NK-92 (cell line): ENCODE measurements around the gene ACO2.
"Not testable (repeated sequence)": the region's sequence is repeated elsewhere in the genome, so short reads cannot be mapped to it uniquely, and the experiment has no call there.

Source experiments
- DNase-seq: peaks from one replicate; lab custom pipeline; 2025; ENCODE audit not compliant: unreplicated experiment; lab: John Stamatoyannopoulos, UW

ACO2 gene

DNA sequence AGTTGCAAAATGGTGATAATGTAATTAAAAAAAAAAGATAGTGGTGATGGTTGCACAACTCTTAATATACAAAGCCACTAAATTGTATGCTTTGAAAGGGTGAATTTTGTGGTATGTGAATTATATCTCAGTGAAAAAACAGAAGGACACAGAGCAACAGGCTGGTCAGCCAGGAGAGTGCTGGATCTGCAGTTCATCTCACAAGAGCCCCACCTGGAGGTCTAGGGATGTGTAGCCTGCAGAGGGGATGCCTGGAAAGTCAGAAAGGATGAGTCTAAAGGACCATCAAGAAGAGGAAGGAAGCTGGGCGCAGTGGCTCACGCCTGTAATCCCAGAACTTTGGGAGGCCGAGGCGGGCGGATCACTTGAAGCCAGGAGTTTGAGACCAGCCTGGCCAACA lies 66.3 kb downstream of the ACO2 start:
- DNase-seq = no peak

DNA sequence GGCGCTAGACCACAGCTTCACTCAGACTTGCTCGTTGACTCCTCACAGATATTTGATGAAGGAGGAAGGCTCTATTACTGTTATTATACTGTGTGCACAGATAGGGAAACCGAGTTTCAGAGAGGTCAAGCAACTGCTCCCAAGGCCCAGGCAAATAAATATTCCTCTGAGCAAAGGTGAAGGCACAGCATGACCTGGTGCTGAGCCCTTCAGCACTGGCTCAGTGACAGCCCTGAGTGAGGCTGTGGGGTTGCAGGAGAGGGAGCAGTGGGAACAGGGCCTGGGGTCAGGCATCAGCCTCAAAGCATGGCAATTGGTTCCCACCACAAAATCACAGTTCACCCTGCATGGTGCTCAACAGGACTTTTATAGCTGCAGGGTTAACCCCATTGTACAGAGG lies 68.3 kb downstream of the ACO2 start:
- DNase-seq = no peak

DNA sequence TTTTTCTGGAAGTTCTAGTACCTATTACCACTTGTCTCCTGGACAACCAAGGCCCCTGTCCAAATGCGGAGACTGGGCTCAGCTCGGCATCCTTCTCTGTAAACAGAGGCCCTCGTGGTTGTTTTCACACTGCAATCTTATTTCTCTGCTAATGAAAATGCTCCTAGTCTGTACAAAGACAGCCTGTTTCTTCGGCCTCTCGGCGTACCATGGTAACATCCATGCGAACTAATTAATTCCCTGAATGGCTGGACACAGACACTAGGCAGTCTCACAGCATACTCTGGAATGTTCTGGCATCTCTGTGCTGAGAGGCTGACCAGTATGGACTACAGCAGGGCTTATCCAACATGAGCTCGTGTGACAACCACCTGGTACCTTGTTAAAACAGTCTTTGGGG lies 69.7 kb downstream of the ACO2 start:
- no peak for DNase-seq

DNA sequence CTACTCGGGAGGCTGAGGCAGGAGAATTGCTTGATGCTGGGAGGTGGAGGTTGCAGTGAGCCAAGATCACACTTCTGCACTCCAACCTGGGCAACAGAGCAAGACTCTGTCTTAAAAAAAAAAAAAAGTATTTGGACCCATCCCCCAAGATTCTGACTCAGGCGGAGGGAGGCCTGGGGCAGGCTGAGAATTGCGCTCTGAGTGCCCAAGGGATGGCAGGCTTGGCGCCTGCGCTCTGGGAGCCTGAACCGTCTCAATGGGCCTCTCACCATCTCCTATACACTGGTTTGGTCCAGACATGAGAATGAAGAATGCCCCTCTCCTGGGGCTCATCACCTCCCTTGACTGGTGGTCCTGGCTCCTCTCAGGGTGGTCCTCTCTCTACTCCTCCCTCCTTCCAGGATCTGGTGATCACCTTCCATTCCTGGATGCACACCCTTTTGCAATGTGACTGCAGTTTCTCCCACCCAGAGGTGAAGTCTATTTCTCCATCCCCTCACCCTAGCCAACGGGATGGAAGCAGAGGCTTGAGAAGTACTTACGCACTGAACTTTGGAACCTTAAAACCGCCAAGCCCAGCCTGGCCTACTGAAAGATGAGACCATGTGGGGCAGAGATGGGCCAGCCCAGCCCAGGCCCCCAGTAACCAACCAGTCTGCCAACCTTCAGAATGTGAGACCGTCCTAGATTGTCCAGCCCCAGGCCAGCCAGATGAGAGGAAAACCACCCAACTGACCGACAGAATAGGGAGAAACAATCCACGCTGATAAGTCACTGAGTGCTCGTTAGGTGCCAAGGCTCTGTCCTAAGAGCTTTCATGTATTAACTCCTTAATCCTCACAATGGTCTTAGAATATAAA lies 70.5 kb downstream of the ACO2 start:
- DNase-seq = no peak

- DNase-seq = no peak
These were observed 71.0 kb downstream of the ACO2 start for GRCh38 chr22:41540006-41540315.

GRCh38 chr22:41540365-41540764 lies 71.4 kb downstream of the ACO2 start:
- no peak for DNase-seq

GRCh38 chr22:41541484-41541883 lies 72.6 kb downstream of the ACO2 start:
- no peak for DNase-seq

GRCh38 chr22:41542224-41542623 lies 73.3 kb downstream of the ACO2 start:
- no peak for DNase-seq

GRCh38 chr22:41543854-41544670 lies 75.1 kb downstream of the ACO2 start, which contains the start of gene POLR3H:
TSS of gene POLR3H (minus strand) at chr22:41544470. CDS start at chr22:41544101, 369 bp downstream.
- DNase-seq = peak; percentile 74

- DNase-seq = no peak
These were observed 76.0 kb downstream of the ACO2 start for GRCh38 chr22:41544671-41545476.

GRCh38 chr22:41548830-41549211 lies 79.9 kb downstream of the ACO2 start:
- no peak for DNase-seq

- DNase-seq = no peak
These were observed 82.1 kb downstream of the ACO2 start for GRCh38 chr22:41550952-41551491.

- no peak for DNase-seq
These were observed 83.1 kb downstream of the ACO2 start for GRCh38 chr22:41551877-41552582.

DNA sequence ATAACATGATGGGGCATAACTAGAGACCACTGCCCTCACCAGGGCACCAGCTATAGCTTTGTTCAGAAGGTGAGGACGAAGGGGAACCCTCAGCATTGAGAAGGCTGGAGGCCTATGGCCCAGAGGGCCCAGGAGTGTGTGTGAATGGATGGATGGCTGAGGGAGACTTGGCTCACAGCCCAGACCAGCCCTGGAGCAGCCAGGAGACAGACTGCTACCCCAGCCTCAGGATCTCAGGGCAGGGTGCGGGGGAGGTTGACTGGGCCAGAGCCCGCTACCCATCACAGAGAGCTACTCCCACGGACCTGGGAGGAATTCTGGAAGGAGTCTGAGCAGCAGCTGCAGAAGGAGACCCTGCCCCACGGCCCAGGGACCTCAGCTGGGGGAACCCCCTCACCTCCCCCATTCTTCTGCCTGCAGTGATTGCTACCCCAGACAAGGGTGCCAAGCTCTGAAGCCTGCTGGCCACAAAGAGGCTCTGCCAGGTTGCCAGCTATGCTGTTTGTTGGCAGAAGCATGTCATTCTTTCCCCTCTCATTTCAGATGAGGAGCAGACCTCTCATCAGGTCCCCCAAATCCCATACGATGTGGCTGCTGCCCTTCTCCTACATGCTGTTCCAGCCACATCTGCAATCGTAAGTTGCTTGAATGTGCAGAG lies 86.5 kb downstream of the ACO2 start:
- no peak for DNase-seq

DNA sequence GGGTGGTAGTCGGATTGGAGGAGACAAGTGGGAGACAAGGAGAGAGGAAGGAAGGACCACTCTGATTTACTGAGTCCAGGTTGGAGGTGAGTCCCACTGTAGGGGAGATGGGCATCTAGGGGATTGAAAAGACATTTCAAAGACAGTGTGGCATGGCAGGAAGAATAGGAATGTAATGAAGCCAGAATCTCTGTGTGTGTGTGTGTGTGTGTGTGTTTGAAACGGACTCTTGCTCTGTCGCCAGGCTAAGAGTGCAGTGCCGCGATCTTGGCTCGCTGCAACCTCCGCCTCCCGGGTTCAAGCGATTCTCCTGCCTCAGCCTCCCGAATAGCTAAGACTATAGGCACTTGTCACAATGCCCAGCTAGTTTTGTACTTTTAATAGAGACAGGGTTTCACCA lies 87.6 kb downstream of the ACO2 start:
- DNase-seq = no peak

DNA sequence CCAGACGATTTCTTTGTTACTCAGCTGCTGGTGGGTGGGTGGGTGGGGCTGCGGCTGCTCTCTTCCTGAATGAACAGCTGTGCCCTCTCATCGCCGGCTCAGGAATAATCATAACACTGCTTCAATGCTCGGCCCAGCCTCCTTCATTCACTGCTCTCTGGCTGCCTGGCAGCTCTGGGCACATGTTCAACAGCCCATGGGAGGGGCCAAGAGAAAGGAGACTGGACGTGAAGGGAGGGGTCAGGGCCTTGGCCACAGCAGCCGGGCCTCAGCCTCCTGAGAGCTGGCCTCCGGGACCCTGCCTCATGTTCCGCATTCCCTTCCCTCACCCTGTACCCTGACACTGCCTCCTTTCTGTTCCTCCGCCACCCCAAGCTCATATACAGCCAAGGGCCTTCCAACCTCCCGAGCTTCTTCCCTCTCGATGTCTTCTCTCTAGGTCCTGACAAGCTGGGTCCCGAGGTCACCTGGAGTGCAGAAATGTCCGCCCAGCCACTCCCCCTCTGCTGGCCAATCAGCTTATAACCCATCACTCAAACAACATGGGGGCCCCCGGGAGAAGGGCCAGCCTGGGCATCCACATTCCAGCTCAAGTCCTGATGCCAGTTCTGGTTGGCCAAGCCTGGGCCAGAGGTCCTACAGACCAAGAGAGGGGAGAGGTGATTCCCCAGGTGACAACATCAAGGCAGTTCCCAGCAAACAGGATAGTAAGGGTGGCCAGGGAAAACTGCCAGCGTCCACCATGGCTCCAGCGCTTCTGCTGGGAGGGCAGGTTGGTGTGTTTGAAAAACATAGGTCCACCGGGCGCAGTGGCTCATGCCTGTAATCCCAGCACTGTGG lies 88.7 kb downstream of the ACO2 start:
- no peak for DNase-seq

DNA sequence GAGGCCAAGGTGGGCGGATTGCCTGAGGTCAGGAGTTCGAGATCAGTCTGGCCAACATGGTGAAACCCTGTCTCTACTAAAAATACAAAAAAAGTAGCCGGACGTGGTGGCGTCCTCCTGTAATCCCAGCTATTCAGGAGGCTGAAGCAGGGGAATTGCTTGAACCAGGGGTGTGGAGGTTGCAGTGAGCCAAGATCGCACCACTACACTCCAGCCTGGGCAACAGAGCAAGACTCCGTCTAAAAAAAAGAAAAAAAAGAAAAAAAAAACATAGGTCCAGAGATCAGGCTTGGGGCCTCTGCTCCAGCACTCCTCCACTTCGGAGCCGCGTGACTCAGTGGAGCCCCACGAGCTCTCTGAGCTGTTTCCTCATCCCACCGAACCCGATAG lies 89.3 kb downstream of the ACO2 start:
- DNase-seq = not testable (repeated sequence)

DNA sequence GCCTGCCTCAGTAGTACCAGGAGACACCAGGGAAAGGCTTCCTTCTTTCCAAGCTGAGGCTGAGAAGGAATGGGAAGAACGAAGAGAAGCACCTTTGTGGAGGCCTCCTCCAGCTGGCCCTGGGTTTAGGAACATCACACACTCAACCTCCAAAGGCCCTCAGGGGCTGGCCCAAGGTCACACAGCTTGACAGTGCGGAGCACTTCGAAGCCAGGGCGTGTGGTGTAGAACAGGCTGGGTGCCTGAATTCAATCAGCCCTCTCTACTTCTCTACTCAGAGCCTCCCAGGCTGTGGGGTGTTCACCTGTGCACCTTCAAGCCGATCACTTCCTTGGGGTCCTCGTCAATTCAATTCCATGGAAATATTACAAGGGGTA lies 91.2 kb downstream of the ACO2 start:
- no peak for DNase-seq

GRCh38 chr22:41561335-41561734 lies 92.4 kb downstream of the ACO2 start:
- no peak for DNase-seq
